ENCODE results near the gene MYL5. TPM values are rescaled to one million over a fixed set of nuclear protein-coding genes. Genes with fewer than 3 reads are reported as not detected.

MYL5 gene
- total and polyA plus RNA-seq, 2 of the 4 experiments (the other 2 are of a cell fraction), result 9.1 to 16.0 TPM

DNA sequence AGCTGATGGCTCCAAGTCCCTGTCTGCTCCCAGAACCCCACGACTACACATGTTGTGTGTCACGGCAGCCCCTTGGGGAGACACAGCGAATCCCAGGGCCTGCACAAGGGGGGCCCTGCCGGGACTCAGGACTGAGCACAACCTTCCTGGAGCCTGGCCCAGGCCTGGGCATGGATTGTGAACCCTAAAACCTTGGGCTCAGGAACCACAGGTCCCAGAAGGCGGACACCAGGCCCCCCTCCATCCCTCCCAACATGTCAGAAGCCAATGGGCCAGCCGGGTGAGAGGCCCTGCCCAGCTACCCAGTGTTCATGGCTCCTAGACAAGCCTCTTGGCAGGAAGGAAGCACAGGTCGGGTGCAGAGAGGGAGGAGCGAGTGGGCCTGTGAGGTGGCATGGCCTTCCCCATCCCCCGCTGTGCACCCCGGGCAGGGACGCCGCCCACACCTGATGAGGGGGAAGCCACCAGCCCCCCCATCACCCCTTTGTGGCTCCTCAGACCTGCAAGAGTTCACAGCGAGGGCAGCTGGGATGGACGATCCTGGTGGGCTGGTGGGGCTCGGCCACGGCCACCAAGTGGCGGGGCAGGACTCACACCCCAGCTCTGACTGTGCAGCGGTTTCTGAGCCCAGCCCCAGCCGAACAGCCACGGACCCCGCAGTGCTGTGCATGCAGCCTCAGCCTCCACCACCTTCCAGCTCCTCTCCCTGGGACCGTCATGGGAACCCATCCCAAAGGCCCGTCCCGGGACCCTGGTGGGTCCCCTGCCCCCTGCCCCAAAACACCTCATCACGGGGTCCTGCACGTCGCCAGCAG is 45.3 kb upstream of the MYL5 start:
- Histone ChIP-seq H3K4me1 (ENCODE audit: control insufficient read depth, insufficient read depth, low read length) (no peaks in the 10 kb centered on the region), H3K14ac (replicated peaks; ENCODE audit: low read depth, low read length) (no peak overlapping the region), H2BK15ac (ENCODE audit: low read depth, low read length) (no peak overlapping the region), H3K27me3 (ENCODE audit: control insufficient read depth, insufficient read depth, low read length) (no peaks in the 10 kb centered on the region), H3K18ac (ENCODE audit: low read depth, low read length) (no peak overlapping the region), H3K4me3 (ENCODE audit: insufficient read depth, low read depth, low read length) (no peak overlapping the region), H3K9ac (ENCODE audit: low read depth, low read length) (no peak overlapping the region), H3K9me3 (ENCODE audit: control insufficient read depth, insufficient read depth, low read length) (peaks cover 24% of the 10 kb centered on the region), H3K27ac (ENCODE audit: insufficient read depth, low read length) (no peak overlapping the region), H3K23ac (ENCODE audit: low read depth, low read length) (no peak overlapping the region), H2AK9ac (replicated peaks; ENCODE audit: low read depth, low read length, poor library complexity) (no peak overlapping the region), H2AK5ac (ENCODE audit: low read depth, low read length) (no peak overlapping the region), H4K91ac (ENCODE audit: insufficient read depth, low read depth, low read length) (no peak overlapping the region), H2BK20ac (ENCODE audit: low read depth, low read length) (no peak overlapping the region), H2BK5ac (ENCODE audit: low read depth, low read length, poor library complexity, severe bottlenecking) (no peak overlapping the region), H3K4me2 (ENCODE audit: low read depth, low read length) (no peak overlapping the region), H2AFZ (replicated peaks; ENCODE audit: low read length, poor library complexity) (no peak overlapping the region), H3K4ac (ENCODE audit: low read depth, low read length) (no peak overlapping the region), H4K8ac (ENCODE audit: low read depth in 2 of 2, low read length in 2 of 2) (no peak overlapping the region), H3K79me1 (ENCODE audit: low read depth in 1 of 2, low read length in 2 of 2) (no peaks in the 10 kb centered on the region), H3K9me1 (ENCODE audit: insufficient read depth, low read length) (no peaks in the 10 kb centered on the region), H4K5ac (ENCODE audit: low read depth, low read length) (no peak overlapping the region), H2BK120ac (ENCODE audit: low read depth, low read length) (no peak overlapping the region), H4K20me1 (ENCODE audit: insufficient read depth, low read length) (no peaks in the 10 kb centered on the region), H3K36me3 (ENCODE audit: control insufficient read depth, insufficient read depth, low read length) (no peaks in the 10 kb centered on the region), H3K56ac (ENCODE audit: extremely low read depth, insufficient read depth, low read length) (no peak overlapping the region)
- DNase-seq, result no peak
- in situ Hi-C loops (cut with MboI; ENCODE audit: low sequenced_read_pairs), result no loop called here
- ATAC-seq (ENCODE audit: low read depth), result no peak
- WGBS, 2 experiments (ENCODE audit: extremely low coverage in 2 of 2, insufficient read length in 1 of 2), result 56% methylated on average over 4 of the region's 27 CpGs; no CpG with 5 or more reads in 1 of the 2 experiments
- ChIA-PET CTCF (no interaction called here), POLR2A (ENCODE audit: unreplicated experiment) (no interaction called here)
- intact Hi-C loops (cut with micrococcal nuclease), result no loop called here
- dilution Hi-C loops (cut with HindIII; ENCODE audit: low sequenced_read_pairs, unreplicated experiment), result no loop called here
- TF ChIP-seq CTCF (conservative IDR thresholded peaks at IDR 0.05; ENCODE audit: low read depth, low read length) (no peak), CEBPB (IDR thresholded peaks at IDR 0.05; ENCODE audit: low read depth, low read length) (no peak), CHD1 (IDR thresholded peaks at IDR 0.05; ENCODE audit: low read depth, low read length) (no peak), BHLHE40 (IDR thresholded peaks at IDR 0.05; ENCODE audit: low read depth, low read length) (no peak), NFE2L2 (IDR thresholded peaks at IDR 0.05; ENCODE audit: low read depth, low read length) (no peak), RAD21 (IDR thresholded peaks at IDR 0.05; ENCODE audit: low read length) (no peak), FOS (IDR thresholded peaks at IDR 0.05; ENCODE audit: low read depth, low read length) (no peak), MAZ (IDR thresholded peaks at IDR 0.05; ENCODE audit: borderline replicate concordance, low read depth, low read length) (no peak), SMC3 (IDR thresholded peaks at IDR 0.05; ENCODE audit: low read depth, low read length) (no peak), RCOR1 (IDR thresholded peaks at IDR 0.05; ENCODE audit: insufficient replicate concordance, low read length) (no peak), RFX5 (IDR thresholded peaks at IDR 0.05; ENCODE audit: low read depth, low read length) (no peak), MAFK (IDR thresholded peaks at IDR 0.05; ENCODE audit: low read depth, low read length) (no peak)
- TF ChIP-seq, protein P1, sequence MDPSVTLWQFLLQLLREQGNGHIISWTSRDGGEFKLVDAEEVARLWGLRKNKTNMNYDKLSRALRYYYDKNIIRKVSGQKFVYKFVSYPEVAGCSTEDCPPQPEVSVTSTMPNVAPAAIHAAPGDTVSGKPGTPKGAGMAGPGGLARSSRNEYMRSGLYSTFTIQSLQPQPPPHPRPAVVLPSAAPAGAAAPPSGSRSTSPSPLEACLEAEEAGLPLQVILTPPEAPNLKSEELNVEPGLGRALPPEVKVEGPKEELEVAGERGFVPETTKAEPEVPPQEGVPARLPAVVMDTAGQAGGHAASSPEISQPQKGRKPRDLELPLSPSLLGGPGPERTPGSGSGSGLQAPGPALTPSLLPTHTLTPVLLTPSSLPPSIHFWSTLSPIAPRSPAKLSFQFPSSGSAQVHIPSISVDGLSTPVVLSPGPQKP (IDR thresholded peaks at IDR 0.05; ENCODE audit: borderline replicate concordance, low read depth, low read length), result no peak
- BruUV-seq (replicated peaks), result no TSS peak

Data from IMR-90 (cell line).